Peyer's patch (tissue), 4 donors: ENCODE data around the gene SAPCD2.

Experiments
- POLR2A ChIP-seq, 2 donors: fragments of 450-650 bp; IDR thresholded peaks; one replicate each; pipeline ENCODE4 v1.5.1; 2017; ENCODE audit warnings: antibody characterized with exemption in 2 of 2, mild to moderate bottlenecking in 2 of 2, moderate library complexity in 2 of 2
- TF ChIP-seq, protein P1 (sequence below), 6 experiments: fragments of 450-650 bp in 4 of 6; fragments of 200-600 bp in 2 of 6; sonication (generic) in 1 of 6; IDR thresholded peaks; one replicate each; pipeline ENCODE4 v1.5.1; 2017 to 2019; ENCODE audit warnings: antibody characterized with exemption in 6 of 6, mild to moderate bottlenecking in 3 of 6, moderate library complexity in 1 of 6

DNA sequence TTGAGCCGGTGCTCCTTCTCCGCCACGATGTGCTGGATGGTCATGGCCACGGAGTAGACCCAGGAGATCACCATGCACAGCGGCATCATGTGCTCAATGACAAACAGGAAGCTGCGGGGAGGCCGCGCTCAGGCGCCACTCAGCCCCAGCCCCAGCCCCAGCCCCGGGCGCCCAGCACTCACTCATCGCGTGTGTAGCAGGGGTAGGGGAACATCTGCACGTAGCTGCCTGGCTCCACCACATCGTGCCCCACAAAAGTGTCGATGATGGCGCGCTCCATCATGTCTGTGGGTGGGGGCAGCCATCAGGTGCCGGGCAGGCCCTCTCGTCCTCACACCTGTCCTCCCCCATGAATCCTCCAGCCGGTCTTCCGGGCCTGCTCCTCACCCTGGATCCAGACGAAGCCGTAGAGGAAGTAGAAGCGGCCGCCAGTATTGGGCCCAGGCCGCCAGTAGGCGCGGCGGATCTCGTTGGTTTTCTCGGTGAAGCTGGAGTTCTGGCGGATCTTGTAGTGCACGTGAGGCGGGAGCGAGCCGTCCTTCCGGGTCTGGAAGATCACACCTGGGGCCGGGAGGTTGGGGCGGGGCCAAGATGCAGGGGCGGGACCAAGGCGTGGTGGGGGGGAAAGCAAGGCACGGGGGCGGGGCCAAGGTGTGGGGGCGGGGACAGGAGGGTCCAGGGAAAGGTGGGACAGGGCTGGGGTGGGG, 52.4 kb downstream of the SAPCD2 start:
- TF ChIP-seq, protein P1, sequence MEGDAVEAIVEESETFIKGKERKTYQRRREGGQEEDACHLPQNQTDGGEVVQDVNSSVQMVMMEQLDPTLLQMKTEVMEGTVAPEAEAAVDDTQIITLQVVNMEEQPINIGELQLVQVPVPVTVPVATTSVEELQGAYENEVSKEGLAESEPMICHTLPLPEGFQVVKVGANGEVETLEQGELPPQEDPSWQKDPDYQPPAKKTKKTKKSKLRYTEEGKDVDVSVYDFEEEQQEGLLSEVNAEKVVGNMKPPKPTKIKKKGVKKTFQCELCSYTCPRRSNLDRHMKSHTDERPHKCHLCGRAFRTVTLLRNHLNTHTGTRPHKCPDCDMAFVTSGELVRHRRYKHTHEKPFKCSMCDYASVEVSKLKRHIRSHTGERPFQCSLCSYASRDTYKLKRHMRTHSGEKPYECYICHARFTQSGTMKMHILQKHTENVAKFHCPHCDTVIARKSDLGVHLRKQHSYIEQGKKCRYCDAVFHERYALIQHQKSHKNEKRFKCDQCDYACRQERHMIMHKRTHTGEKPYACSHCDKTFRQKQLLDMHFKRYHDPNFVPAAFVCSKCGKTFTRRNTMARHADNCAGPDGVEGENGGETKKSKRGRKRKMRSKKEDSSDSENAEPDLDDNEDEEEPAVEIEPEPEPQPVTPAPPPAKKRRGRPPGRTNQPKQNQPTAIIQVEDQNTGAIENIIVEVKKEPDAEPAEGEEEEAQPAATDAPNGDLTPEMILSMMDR (IDR thresholded peaks at IDR 0.05): no peak
- no peak for TF ChIP-seq POLR2A (IDR thresholded peaks at IDR 0.05)
